Astrocyte (in vitro differentiated cells and primary cell): ENCODE data around the gene CAMK1D.

ENCODE experiments used
- EZH2 ChIP-seq: IDR thresholded peaks from 2 replicates; pipeline ENCODE4 v1.6.1; 2012; ENCODE audit warnings: mild to moderate bottlenecking, low read length, inconsistent platforms; ENCODE audit not compliant: insufficient read depth
- TF ChIP-seq, protein P1 (sequence below): IDR thresholded peaks from 2 replicates; pipeline ENCODE4 v1.5.1; 2011; ENCODE audit warnings: low read depth, mild to moderate bottlenecking, inconsistent platforms, low read length, moderate library complexity; ENCODE audit not compliant: insufficient read depth

DNA sequence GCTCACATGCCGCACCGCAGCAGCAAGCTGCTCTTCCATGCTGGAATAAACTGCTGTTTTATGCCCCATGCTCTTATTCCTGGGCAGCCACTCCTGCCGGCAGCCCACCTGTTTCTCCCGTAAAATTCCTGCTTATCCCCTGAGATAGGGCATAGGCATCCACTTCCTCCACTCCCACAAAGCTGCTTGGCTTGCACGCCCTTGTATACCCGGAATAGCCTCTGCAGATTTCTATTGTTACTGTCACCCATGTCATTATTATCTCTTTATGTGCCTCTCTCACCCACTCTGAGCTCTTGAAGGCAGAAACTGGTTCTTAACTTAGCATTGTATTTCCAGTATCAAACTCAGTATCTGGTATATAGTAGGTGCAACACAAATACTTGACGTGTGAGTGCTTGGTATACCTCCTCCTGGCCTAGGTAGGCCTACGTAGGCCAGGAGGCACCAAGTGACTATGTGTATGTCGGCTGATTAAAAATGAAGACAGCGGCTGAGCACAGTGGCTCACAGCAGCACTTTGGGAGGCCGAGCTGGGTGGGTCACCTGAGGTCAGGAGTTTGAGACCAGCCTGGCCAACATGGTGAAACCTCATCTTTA lies 458.8 kb downstream of the CAMK1D start:
- TF ChIP-seq EZH2, result no peak
- TF ChIP-seq, protein P1, sequence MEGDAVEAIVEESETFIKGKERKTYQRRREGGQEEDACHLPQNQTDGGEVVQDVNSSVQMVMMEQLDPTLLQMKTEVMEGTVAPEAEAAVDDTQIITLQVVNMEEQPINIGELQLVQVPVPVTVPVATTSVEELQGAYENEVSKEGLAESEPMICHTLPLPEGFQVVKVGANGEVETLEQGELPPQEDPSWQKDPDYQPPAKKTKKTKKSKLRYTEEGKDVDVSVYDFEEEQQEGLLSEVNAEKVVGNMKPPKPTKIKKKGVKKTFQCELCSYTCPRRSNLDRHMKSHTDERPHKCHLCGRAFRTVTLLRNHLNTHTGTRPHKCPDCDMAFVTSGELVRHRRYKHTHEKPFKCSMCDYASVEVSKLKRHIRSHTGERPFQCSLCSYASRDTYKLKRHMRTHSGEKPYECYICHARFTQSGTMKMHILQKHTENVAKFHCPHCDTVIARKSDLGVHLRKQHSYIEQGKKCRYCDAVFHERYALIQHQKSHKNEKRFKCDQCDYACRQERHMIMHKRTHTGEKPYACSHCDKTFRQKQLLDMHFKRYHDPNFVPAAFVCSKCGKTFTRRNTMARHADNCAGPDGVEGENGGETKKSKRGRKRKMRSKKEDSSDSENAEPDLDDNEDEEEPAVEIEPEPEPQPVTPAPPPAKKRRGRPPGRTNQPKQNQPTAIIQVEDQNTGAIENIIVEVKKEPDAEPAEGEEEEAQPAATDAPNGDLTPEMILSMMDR, result no peak
